Right lobe of liver (tissue), 4 donors: ENCODE data around the gene EIF3L.

Source experiments
- POLR2A ChIP-seq: fragments of 450-650 bp; IDR thresholded peaks from one replicate; pipeline ENCODE4 v1.6.1; 2017; ENCODE audit warnings: antibody characterized with exemption, mild to moderate bottlenecking
- TF ChIP-seq, protein P1 (sequence below), 4 donors: fragments of 200-600 bp in 3 of 4; fragments of 450-650 bp in 1 of 4; IDR thresholded peaks; one replicate each; pipeline versions ENCODE4 v1.5.1 to v1.8.0; 2016 to 2022; ENCODE audit warnings: antibody characterized with exemption in 4 of 4, mild to moderate bottlenecking in 2 of 4
- donor health status: DM: no; HTN: no; CAD: no.
- donor health status: DM: no; HTN: no; CAD: no.
- donor health status: DM: no; HTN: yes; CAD: no.

DNA sequence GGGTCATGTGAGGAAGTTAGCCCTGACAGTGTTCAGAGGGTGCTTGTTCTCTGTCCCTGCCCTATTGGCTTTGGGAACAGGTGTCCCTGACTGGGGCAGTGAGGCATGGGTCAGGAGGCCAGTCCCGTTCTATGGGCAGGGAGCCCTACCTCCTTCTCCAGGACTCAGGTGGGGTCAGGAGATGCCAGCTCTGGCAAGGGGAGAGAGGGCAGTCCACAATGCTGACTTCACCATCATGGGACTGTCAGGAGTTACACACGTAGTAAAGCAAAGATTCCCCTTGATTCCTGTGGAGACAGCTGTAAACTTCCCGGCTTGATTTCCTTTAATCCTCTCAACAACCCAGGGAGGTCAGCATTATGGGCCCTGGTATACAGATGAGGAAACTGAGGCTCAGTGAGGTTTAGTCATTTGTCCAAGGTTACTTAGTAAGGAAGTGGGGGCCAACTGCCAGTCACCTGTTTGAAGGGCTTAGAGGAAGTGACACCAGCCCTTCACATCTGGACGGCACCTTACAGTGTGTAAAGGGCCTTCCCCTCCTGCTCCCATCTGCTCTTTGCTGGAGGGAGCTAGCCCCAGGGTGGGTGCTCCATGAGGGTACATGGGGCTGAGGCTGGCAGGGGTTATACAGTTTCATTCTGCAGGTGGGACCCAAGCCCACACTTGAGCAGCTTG, 68.8 kb downstream of the EIF3L start:
- TF ChIP-seq, protein P1, sequence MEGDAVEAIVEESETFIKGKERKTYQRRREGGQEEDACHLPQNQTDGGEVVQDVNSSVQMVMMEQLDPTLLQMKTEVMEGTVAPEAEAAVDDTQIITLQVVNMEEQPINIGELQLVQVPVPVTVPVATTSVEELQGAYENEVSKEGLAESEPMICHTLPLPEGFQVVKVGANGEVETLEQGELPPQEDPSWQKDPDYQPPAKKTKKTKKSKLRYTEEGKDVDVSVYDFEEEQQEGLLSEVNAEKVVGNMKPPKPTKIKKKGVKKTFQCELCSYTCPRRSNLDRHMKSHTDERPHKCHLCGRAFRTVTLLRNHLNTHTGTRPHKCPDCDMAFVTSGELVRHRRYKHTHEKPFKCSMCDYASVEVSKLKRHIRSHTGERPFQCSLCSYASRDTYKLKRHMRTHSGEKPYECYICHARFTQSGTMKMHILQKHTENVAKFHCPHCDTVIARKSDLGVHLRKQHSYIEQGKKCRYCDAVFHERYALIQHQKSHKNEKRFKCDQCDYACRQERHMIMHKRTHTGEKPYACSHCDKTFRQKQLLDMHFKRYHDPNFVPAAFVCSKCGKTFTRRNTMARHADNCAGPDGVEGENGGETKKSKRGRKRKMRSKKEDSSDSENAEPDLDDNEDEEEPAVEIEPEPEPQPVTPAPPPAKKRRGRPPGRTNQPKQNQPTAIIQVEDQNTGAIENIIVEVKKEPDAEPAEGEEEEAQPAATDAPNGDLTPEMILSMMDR (IDR thresholded peaks at IDR 0.05): no peak
- no peak for TF ChIP-seq POLR2A
